A673 (cell line): Measurements from ENCODE around the gene RXRB. TPM values are rescaled to one million over a fixed set of nuclear protein-coding genes. Genes with fewer than 3 reads are reported as not detected.

Source experiments
- BruUV-seq: library from RNA; stranded (reverse); fragments of 400-500 nt; replicated peaks from 2 replicates; lab custom pipeline; 2021; lab: Mats Ljungman, UMichigan
- CTCF ChIA-PET: fragments of 300-600 bp; sonication (Branson Sonifier 250); formaldehyde crosslinking; loops from one replicate; lab custom pipeline; 2022; ENCODE audit warnings: antibody characterized with exemption; lab: Charles Lee
- POLR2A ChIA-PET: fragments of 300-600 bp; sonication (Branson Sonifier 250); formaldehyde crosslinking; loops from one replicate; lab custom pipeline; 2022; ENCODE audit warnings: antibody characterized with exemption; ENCODE audit not compliant: low non-redundant PET; lab: Charles Lee
- DNase-seq: peaks from one replicate; pipeline ENCODE4 v3.0.0-alpha.2; 2015; ENCODE audit warnings: low spot score
- H3K27ac ChIP-seq: fragments of 200-600 bp; sonication (generic); 2 replicates; pipeline ENCODE4 v1.5.1; 2016; ENCODE audit warnings: mixed run types, low read depth, mild to moderate bottlenecking, mixed read lengths, antibody characterized with exemption, low read length; ENCODE audit not compliant: poor library complexity, severe bottlenecking
- H3K27me3 ChIP-seq: fragments of 200-600 bp; sonication (generic); replicated peaks from 2 replicates; pipeline ENCODE4 v1.6.1; 2017; ENCODE audit warnings: mixed run types, low read depth, mild to moderate bottlenecking, mixed read lengths, antibody characterized with exemption, low read length; ENCODE audit not compliant: insufficient read depth, poor library complexity
- H3K36me3 ChIP-seq: fragments of 200-600 bp; sonication (generic); 2 replicates; pipeline ENCODE4 v1.6.1; 2016; ENCODE audit warnings: mixed run types, mild to moderate bottlenecking, mixed read lengths, antibody characterized with exemption, low read length; ENCODE audit not compliant: insufficient read depth, poor library complexity, severe bottlenecking
- H3K4me1 ChIP-seq: fragments of 200-600 bp; sonication (generic); 2 replicates; pipeline ENCODE4 v1.6.1; 2017; ENCODE audit warnings: mixed run types, mild to moderate bottlenecking, mixed read lengths, antibody characterized with exemption, low read length; ENCODE audit not compliant: insufficient read depth, poor library complexity, severe bottlenecking
- H3K4me3 ChIP-seq: fragments of 200-600 bp; sonication (generic); 2 replicates; pipeline ENCODE4 v1.5.1; 2016; ENCODE audit warnings: low read depth, mixed run types, mild to moderate bottlenecking, mixed read lengths, low read length; ENCODE audit not compliant: poor library complexity, severe bottlenecking
- H3K9me3 ChIP-seq: fragments of 200-600 bp; sonication (generic); 2 replicates; pipeline ENCODE4 v1.6.1; 2016; ENCODE audit warnings: mixed run types, low read depth, mild to moderate bottlenecking, mixed read lengths, antibody characterized with exemption, low read length; ENCODE audit not compliant: poor library complexity, severe bottlenecking
- EZH2 ChIP-seq: fragments of 200-600 bp; sonication (generic); IDR thresholded peaks from 2 replicates; pipeline ENCODE4 v1.6.1; 2017; ENCODE audit warnings: borderline replicate concordance, low read depth, mild to moderate bottlenecking, mixed read lengths, antibody characterized with exemption, low read length; ENCODE audit not compliant: poor library complexity, severe bottlenecking
- intact Hi-C: fragments of 100-400 bp; cut with micrococcal nuclease; formaldehyde crosslinking; loops from one replicate; pipeline ENCODE4 v1.10.0; 2022; ENCODE audit not compliant: unreplicated experiment
- total RNA-seq: library from RNA; stranded (reverse); gene quantifications from 2 replicates; pipeline ENCODE4 v1.2.3, GENCODE V29; 2021
- TF ChIP-seq, protein P1 (sequence below): fragments of 300-800, 200-600 bp; sonication (generic); conservative IDR thresholded peaks from 2 replicates; pipeline ENCODE4 v1.5.1; 2017; ENCODE audit warnings: low read depth, mild to moderate bottlenecking, antibody characterized with exemption, low read length, moderate library complexity, mixed read lengths

RXRB gene
- total RNA-seq, 1 experiment from 2014 or later, result 43.6 TPM

GRCh38 chr6:33189164-33189563 lies 11.3 kb downstream of the RXRB start:
- CTCF ChIA-PET, result no interaction called here
- Histone ChIP-seq H3K4me3 (no peak overlapping the region), H3K4me1 (peaks cover 7% of the 10 kb centered on the region), H3K9me3 (no peaks in the 10 kb centered on the region), H3K27ac (no peak overlapping the region), H3K27me3 (no peaks in the 10 kb centered on the region), H3K36me3 (peaks cover under 1% of the 10 kb centered on the region)
- intact Hi-C loops, result no loop called here
- DNase-seq, result no peak
- TF ChIP-seq, protein P1, sequence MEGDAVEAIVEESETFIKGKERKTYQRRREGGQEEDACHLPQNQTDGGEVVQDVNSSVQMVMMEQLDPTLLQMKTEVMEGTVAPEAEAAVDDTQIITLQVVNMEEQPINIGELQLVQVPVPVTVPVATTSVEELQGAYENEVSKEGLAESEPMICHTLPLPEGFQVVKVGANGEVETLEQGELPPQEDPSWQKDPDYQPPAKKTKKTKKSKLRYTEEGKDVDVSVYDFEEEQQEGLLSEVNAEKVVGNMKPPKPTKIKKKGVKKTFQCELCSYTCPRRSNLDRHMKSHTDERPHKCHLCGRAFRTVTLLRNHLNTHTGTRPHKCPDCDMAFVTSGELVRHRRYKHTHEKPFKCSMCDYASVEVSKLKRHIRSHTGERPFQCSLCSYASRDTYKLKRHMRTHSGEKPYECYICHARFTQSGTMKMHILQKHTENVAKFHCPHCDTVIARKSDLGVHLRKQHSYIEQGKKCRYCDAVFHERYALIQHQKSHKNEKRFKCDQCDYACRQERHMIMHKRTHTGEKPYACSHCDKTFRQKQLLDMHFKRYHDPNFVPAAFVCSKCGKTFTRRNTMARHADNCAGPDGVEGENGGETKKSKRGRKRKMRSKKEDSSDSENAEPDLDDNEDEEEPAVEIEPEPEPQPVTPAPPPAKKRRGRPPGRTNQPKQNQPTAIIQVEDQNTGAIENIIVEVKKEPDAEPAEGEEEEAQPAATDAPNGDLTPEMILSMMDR, result no peak
- TF ChIP-seq EZH2, result no peak
- POLR2A ChIA-PET, result no interaction called here
- BruUV-seq, result no TSS peak

DNA sequence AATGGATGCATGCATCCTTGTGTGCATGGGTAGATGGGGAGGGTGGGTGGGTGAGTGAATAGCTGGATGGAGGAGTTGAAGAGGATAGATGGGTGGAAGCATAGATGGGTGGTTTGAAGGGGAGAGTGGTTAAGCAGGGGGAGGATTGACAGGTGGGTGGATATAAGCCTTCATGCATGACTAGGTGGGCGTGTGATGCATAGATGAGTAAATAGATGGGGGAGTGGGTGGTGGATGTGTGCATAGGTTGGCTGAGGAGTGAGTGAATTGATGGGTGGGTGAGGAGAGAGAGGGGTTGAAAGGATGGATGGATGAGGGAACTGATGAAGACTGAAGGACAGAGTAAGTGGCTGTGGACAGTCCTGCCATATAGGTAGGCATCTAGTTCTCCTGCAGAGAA lies 12.7 kb downstream of the RXRB start:
- TF ChIP-seq, protein P1, result no peak
- TF ChIP-seq EZH2, result no peak
- Histone ChIP-seq H3K4me3 (no peak overlapping the region), H3K4me1 (peaks cover 13% of the 10 kb centered on the region), H3K27me3 (no peaks in the 10 kb centered on the region), H3K27ac (no peak overlapping the region), H3K36me3 (no peaks in the 10 kb centered on the region), H3K9me3 (no peaks in the 10 kb centered on the region)
- DNase-seq, result no peak
- intact Hi-C loops, result no loop called here
- ChIA-PET POLR2A (no interaction called here), CTCF (no interaction called here)
- BruUV-seq, result no TSS peak

- no TSS peak for BruUV-seq
- Histone ChIP-seq H3K4me1 (peaks cover 9% of the 10 kb centered on the region), H3K27ac (no peak overlapping the region), H3K27me3 (no peaks in the 10 kb centered on the region), H3K4me3 (no peak overlapping the region), H3K36me3 (no peaks in the 10 kb centered on the region), H3K9me3 (no peaks in the 10 kb centered on the region)
- POLR2A ChIA-PET, result no interaction called here
- DNase-seq, result no peak
- TF ChIP-seq EZH2, result no peak
- TF ChIP-seq, protein P1, result no peak
- CTCF ChIA-PET, result no interaction called here
- intact Hi-C loops, result no loop called here
Observed at GRCh38 chr6:33185654-33186187, 14.7 kb downstream of the RXRB start.
